ENCODE data around the gene DEDD.

Gene DEDD

DNA sequence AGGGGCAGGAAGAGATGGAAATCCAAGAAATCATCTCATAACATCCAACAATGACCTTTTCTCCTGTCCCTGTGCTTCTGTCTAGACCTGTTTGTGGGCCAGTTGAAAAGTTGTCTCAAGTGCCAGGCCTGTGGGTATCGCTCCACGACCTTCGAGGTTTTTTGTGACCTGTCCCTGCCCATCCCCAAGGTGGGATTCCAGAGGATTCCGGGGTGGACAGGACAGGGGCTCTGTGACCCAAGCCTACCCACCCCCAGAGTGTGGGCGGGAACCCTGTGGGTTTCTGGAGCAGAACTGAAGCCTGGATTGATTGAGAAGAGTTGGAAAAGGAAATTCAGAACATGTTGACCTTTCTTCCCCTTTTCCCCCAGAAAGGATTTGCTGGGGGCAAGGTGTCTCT lies 31.3 kb upstream of the DEDD start:
- no peak overlapping the region for H3K4me3 ChIP-seq (replicated peaks in 1 of 2; ENCODE audit: low read depth in 2 of 2, low read length in 2 of 2)
- no peak for DNase-seq (ENCODE audit: low read depth in 2 of 2)
- TF ChIP-seq, protein P1, sequence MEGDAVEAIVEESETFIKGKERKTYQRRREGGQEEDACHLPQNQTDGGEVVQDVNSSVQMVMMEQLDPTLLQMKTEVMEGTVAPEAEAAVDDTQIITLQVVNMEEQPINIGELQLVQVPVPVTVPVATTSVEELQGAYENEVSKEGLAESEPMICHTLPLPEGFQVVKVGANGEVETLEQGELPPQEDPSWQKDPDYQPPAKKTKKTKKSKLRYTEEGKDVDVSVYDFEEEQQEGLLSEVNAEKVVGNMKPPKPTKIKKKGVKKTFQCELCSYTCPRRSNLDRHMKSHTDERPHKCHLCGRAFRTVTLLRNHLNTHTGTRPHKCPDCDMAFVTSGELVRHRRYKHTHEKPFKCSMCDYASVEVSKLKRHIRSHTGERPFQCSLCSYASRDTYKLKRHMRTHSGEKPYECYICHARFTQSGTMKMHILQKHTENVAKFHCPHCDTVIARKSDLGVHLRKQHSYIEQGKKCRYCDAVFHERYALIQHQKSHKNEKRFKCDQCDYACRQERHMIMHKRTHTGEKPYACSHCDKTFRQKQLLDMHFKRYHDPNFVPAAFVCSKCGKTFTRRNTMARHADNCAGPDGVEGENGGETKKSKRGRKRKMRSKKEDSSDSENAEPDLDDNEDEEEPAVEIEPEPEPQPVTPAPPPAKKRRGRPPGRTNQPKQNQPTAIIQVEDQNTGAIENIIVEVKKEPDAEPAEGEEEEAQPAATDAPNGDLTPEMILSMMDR (IDR thresholded peaks at IDR 0.05; ENCODE audit: low read depth, low read length): no peak

DNA sequence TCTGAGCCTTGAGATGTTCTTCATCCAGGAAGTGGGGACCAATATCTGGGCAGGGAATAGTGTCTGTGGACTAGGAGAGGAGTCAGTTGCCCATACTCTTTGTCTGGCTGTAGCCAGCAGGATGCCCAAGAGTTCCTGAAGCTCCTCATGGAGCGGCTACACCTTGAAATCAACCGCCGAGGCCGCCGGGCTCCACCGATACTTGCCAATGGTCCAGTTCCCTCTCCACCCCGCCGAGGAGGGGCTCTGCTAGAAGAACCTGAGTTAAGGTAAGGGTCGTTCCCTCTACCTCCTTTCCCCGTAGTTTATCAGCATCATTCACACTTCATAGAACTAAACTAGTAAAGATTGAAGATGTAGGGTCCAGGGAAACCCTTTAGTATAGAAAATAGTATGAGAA lies 30.3 kb upstream of the DEDD start:
- TF ChIP-seq, protein P1 (IDR thresholded peaks at IDR 0.05; ENCODE audit: low read depth, low read length): no peak
- no peak overlapping the region for H3K4me3 ChIP-seq (replicated peaks in 1 of 2; ENCODE audit: low read depth in 2 of 2, low read length in 2 of 2)
- no peak for DNase-seq (ENCODE audit: low read depth in 2 of 2)

DNA sequence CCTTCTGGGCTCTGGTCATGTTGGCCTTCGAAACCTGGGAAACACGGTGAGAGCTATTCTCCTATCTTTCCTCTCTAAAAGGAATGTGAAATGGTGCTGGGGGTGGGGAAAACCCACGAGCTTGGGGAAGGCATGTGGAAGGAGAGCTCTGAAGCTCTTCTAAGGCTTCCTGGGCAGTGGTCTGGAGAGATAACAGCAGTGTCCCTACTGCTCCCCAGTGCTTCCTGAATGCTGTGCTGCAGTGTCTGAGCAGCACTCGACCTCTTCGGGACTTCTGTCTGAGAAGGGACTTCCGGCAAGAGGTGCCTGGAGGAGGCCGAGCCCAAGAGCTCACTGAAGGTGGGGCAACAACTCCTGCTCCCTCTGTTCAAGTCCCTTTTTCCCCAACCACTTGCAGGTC lies 29.6 kb upstream of the DEDD start:
- DNase-seq (ENCODE audit: low read depth in 2 of 2): no peak
- TF ChIP-seq, protein P1 (IDR thresholded peaks at IDR 0.05; ENCODE audit: low read depth, low read length): no peak
- H3K4me3 ChIP-seq (replicated peaks in 1 of 2; ENCODE audit: low read depth in 2 of 2, low read length in 2 of 2): no peak overlapping the region

DNA sequence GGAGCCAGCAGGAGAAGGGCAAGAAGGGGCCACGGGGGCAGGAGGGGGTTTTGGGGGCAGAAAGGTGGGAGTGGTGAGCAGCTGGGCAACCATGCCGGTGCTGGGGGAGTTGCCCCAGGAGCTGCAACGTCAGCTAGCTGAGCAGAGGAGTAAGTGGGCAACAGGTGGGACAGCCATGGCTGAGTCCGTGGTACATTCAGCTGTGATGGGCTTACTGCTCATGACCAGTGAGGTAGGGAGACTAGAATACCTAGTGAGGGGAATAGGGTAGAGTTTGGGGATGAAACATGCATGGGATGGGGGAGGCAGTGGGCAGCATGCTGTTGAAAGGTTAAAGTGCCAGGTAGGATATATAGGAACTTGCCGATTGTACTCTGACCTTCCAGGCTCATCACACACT lies 29.2 kb upstream of the DEDD start:
- no peak overlapping the region for H3K4me3 ChIP-seq (replicated peaks in 1 of 2; ENCODE audit: low read depth in 2 of 2, low read length in 2 of 2)
- no peak for DNase-seq (ENCODE audit: low read depth in 2 of 2)
- TF ChIP-seq, protein P1 (IDR thresholded peaks at IDR 0.05; ENCODE audit: low read depth, low read length): no peak

DNA sequence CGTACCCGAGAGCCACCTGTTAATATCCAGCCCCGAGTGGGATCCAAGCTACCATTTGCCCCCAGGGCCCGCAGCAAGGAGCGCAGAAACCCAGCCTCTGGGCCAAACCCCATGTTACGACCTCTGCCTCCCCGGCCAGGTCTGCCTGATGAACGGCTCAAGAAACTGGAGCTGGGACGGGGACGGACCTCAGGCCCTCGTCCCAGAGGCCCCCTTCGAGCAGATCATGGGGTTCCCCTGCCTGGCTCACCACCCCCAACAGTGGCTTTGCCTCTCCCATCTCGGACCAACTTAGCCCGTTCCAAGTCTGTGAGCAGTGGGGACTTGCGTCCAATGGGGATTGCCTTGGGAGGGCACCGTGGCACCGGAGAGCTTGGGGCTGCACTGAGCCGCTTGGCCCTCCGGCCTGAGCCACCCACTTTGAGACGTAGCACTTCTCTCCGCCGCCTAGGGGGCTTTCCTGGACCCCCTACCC lies 28.2 kb upstream of the DEDD start:
- TF ChIP-seq, protein P1 (IDR thresholded peaks at IDR 0.05; ENCODE audit: low read depth, low read length): no peak
- H3K4me3 ChIP-seq (replicated peaks in 1 of 2; ENCODE audit: low read depth in 2 of 2, low read length in 2 of 2): no peak overlapping the region
- DNase-seq (ENCODE audit: low read depth in 2 of 2): no peak

DNA sequence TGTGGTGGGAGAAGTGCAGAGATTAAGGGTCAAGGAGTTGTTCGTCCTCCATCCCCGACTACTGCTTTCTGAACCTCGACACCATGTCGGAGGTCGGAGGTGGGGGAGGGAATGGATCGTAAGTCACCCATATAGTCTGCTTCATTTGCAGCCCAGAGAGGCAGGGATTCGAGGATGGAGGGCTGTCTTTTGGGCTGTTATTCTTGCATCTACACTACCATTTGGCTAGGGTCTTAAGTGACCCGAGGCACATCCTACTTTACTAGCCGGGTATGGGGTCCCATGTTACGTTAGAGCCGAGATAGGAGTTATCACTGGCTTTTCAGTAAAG lies 27.4 kb upstream of the DEDD start:
- H3K4me3 ChIP-seq (replicated peaks in 1 of 2; ENCODE audit: low read depth in 2 of 2, low read length in 2 of 2): peak overlapping the region; percentile 91 to 97
- DNase-seq (ENCODE audit: low read depth in 2 of 2): no peak
- TF ChIP-seq, protein P1 (IDR thresholded peaks at IDR 0.05; ENCODE audit: low read depth, low read length): no peak

All from cardiac fibroblast (primary cell).